SU-DHL-6 (cell line): Measurements from ENCODE around the gene IMPG2.

Experiments
- H2AFZ ChIP-seq: fragments of 200-600 bp; sonication (generic); 2 replicates; pipeline ENCODE4 v1.6.1; 2014; ENCODE audit warnings: low read depth, mild to moderate bottlenecking, moderate library complexity, mixed read lengths, antibody characterized with exemption, low read length; ENCODE audit not compliant: severe bottlenecking
- H3F3A ChIP-seq: fragments of 200-600 bp; shearing (Covaris generic); 2 replicates; pipeline ENCODE4 v1.6.0; 2016; ENCODE audit warnings: antibody characterized with exemption, mild to moderate bottlenecking; ENCODE audit not compliant: insufficient read depth
- H3K27ac ChIP-seq: fragments of 200-600 bp; sonication (generic); 2 replicates; pipeline ENCODE4 v1.5.1; 2016; ENCODE audit warnings: low read depth, mild to moderate bottlenecking, low read length, moderate library complexity, mixed read lengths
- H3K27me3 ChIP-seq: fragments of 200-600 bp; sonication (generic), shearing (Covaris generic); 2 replicates; pipeline ENCODE4 v1.6.0; 2014; ENCODE audit warnings: mild to moderate bottlenecking, low read length
- H3K36me3 ChIP-seq: fragments of 200-600 bp; sonication (generic); 2 replicates; pipeline ENCODE4 v1.6.1; 2014; ENCODE audit warnings: mild to moderate bottlenecking, low read length, mixed read lengths
- H3K4me2 ChIP-seq: fragments of 300-600, 200-600 bp; shearing (Covaris generic), sonication (generic); 2 replicates; pipeline ENCODE4 v1.6.0; 2014; ENCODE audit warnings: low read length, low read depth, mild to moderate bottlenecking; ENCODE audit not compliant: poor library complexity, severe bottlenecking
- H3K4me3 ChIP-seq: fragments of 200-600 bp; sonication (generic); 2 replicates; pipeline ENCODE4 v1.5.1; 2014; ENCODE audit warnings: antibody characterized with exemption, low read length, mild to moderate bottlenecking, mixed read lengths; ENCODE audit not compliant: insufficient read depth, poor library complexity, severe bottlenecking
- H3K79me2 ChIP-seq: fragments of 200-600 bp; sonication (generic); 2 replicates; pipeline ENCODE4 v1.6.1; 2014; ENCODE audit warnings: mild to moderate bottlenecking, low read length, moderate library complexity; ENCODE audit not compliant: insufficient read depth
- H3K9ac ChIP-seq: fragments of 200-600 bp; sonication (generic); 2 replicates; pipeline ENCODE4 v1.7.0; 2014; ENCODE audit warnings: mild to moderate bottlenecking, low read length
- H3K9me2 ChIP-seq: fragments of 200-600 bp; sonication (generic); replicated peaks from 2 replicates; pipeline ENCODE4 v1.6.1; 2014; ENCODE audit warnings: low read length; ENCODE audit not compliant: insufficient read depth
- H3K9me3 ChIP-seq: fragments of 200-600 bp; sonication (generic); 2 replicates; pipeline ENCODE4 v1.6.1; 2014; ENCODE audit warnings: low read length, mixed read lengths; ENCODE audit not compliant: insufficient read depth
- H4K20me1 ChIP-seq: fragments of 200-600 bp; sonication (generic); 2 replicates; pipeline ENCODE4 v1.6.1; 2014; ENCODE audit warnings: low read depth, mild to moderate bottlenecking, antibody characterized with exemption, low read length, moderate library complexity, mixed read lengths
- EZH2phosphoT487 ChIP-seq: fragments of 200-600 bp; sonication (generic), shearing (Covaris generic); conservative IDR thresholded peaks from 2 replicates; pipeline ENCODE4 v1.6.1; 2018; ENCODE audit warnings: mild to moderate bottlenecking, antibody characterized with exemption, low read length, moderate library complexity, mixed read lengths
- TF ChIP-seq, protein P1 (sequence below): fragments of 200-600 bp; sonication (generic); IDR thresholded peaks from one replicate; pipeline ENCODE4 v1.5.1; 2017; ENCODE audit warnings: antibody characterized with exemption, mild to moderate bottlenecking, low read length, moderate library complexity; ENCODE audit not compliant: insufficient read depth, poor library complexity, severe bottlenecking

Gene IMPG2

DNA sequence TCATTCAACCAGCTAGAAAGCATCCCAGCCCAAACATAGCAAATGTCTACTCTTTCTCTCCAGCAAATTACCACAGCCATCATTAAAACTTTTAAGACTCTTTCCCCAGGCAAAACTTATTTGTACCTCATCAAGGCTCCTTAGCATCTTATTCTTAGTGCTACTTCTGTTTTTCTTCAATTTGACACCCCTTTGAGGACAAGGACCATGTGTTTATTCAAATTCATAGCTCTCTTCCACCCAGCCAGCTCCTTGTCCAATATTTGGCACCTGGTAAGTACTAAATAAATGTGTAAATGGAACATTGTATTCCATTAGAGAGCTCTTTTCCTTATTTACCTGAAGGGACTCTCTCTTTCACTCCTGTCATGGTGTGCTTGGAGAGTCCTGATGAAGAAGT lies 89.8 kb downstream of the IMPG2 start:
- Histone ChIP-seq H3F3A (no peaks in the 10 kb centered on the region), H2AFZ (no peak overlapping the region), H3K4me3 (no peak overlapping the region), H3K9me3 (no peaks in the 10 kb centered on the region), H3K9me2 (no peaks in the 10 kb centered on the region), H3K27me3 (no peaks in the 10 kb centered on the region), H4K20me1 (no peaks in the 10 kb centered on the region), H3K9ac (no peak overlapping the region), H3K27ac (no peak overlapping the region), H3K4me2 (no peak overlapping the region), H3K36me3 (no peaks in the 10 kb centered on the region), H3K79me2 (no peaks in the 10 kb centered on the region)
- TF ChIP-seq EZH2phosphoT487: no peak

DNA sequence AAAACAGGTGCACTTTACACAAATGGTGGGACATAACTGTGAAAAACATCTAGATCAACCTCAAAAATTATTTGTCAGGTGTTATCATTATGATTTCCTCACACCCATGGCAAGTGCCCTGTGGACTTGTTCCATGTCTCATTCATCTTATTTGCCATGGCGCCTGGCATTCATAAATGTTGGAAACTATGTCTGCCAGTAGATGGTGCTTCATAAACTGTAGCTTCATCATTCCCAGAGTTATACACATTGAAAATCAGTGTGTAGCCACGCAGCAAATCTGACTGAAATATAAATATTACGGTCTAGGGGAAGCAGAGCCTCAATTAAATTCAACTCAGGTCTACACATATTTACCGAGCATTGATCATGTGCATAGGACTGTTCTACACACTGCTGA lies 90.7 kb downstream of the IMPG2 start:
- Histone ChIP-seq H3K9me2 (no peaks in the 10 kb centered on the region), H2AFZ (no peak overlapping the region), H3F3A (no peaks in the 10 kb centered on the region), H3K27ac (no peak overlapping the region), H3K4me3 (no peak overlapping the region), H3K9ac (no peak overlapping the region), H3K27me3 (no peaks in the 10 kb centered on the region), H3K9me3 (no peaks in the 10 kb centered on the region), H4K20me1 (no peaks in the 10 kb centered on the region), H3K4me2 (no peak overlapping the region), H3K36me3 (no peaks in the 10 kb centered on the region), H3K79me2 (no peaks in the 10 kb centered on the region)
- TF ChIP-seq, protein P1, sequence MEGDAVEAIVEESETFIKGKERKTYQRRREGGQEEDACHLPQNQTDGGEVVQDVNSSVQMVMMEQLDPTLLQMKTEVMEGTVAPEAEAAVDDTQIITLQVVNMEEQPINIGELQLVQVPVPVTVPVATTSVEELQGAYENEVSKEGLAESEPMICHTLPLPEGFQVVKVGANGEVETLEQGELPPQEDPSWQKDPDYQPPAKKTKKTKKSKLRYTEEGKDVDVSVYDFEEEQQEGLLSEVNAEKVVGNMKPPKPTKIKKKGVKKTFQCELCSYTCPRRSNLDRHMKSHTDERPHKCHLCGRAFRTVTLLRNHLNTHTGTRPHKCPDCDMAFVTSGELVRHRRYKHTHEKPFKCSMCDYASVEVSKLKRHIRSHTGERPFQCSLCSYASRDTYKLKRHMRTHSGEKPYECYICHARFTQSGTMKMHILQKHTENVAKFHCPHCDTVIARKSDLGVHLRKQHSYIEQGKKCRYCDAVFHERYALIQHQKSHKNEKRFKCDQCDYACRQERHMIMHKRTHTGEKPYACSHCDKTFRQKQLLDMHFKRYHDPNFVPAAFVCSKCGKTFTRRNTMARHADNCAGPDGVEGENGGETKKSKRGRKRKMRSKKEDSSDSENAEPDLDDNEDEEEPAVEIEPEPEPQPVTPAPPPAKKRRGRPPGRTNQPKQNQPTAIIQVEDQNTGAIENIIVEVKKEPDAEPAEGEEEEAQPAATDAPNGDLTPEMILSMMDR: no peak
- TF ChIP-seq EZH2phosphoT487: no peak

DNA sequence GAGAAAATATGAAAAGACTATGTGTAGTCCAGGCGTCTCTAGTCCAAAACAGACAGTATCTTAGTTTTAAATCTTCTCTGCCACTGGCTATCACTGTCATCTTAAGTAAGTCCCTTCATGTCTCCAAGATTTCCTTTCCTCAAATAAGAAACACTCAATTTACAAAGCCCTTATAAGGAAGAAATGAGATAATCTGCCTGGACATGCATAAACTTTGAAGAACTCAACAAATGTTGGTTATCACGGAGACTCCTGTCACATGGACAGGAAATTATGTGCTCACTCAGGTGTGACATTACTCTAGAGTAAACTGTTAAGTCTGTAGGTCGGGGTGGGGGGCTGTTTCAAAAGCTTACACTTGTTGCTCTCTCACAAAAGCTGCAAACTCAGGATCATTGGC lies 91.9 kb downstream of the IMPG2 start:
- H3K4me3 ChIP-seq: no peak overlapping the region
- no peaks in the 10 kb centered on the region for H3K79me2 ChIP-seq
- H3K27ac ChIP-seq: no peak overlapping the region
- TF ChIP-seq EZH2phosphoT487: no peak
- TF ChIP-seq, protein P1: no peak
- no peak overlapping the region for H2AFZ ChIP-seq
- no peaks in the 10 kb centered on the region for H3K27me3 ChIP-seq
- H3K9ac ChIP-seq: no peak overlapping the region
- H3F3A ChIP-seq: no peaks in the 10 kb centered on the region
- H4K20me1 ChIP-seq: no peaks in the 10 kb centered on the region
- no peak overlapping the region for H3K4me2 ChIP-seq
- H3K9me3 ChIP-seq: no peaks in the 10 kb centered on the region
- no peaks in the 10 kb centered on the region for H3K9me2 ChIP-seq
- no peaks in the 10 kb centered on the region for H3K36me3 ChIP-seq

DNA sequence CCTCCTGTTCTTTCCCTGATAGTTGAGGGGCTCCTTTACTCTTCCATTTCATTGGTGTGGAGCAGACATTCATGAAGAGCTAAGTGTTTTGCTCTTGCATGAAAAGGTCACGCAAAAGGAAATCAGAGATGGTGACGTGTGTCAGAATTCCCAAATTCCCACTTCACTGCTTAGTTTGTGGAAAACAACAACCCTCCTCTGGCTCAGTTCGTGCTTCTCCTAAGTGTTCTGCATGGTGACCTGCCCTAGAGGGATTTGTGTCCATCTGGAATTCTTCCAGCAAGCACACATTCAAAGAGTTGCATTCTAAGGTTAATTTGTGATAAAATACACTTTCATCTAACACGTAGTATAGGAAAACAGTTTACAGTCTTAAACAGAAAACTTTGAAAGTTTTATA lies 95.6 kb downstream of the IMPG2 start:
- Histone ChIP-seq H3K9ac (no peak overlapping the region), H3F3A (no peaks in the 10 kb centered on the region), H2AFZ (no peak overlapping the region), H3K4me2 (no peak overlapping the region), H4K20me1 (no peaks in the 10 kb centered on the region), H3K27ac (no peak overlapping the region), H3K27me3 (no peaks in the 10 kb centered on the region), H3K36me3 (no peaks in the 10 kb centered on the region), H3K9me2 (no peaks in the 10 kb centered on the region), H3K79me2 (no peaks in the 10 kb centered on the region), H3K4me3 (no peak overlapping the region), H3K9me3 (peaks cover 1% of the 10 kb centered on the region; the same call in 1 of the 2 replicates)
- no peak for TF ChIP-seq EZH2phosphoT487
- TF ChIP-seq, protein P1: no peak
